HEK293 (cell line): ENCODE data around the gene ELK4.

Experiments
- ELK4 ChIP-seq: IDR thresholded peaks from 2 replicates; pipeline ENCODE4 v1.6.1; 2011; ENCODE audit warnings: mild to moderate bottlenecking, low read depth, low read length, borderline replicate concordance
- KLF7 ChIP-seq: fragments of 450-650 bp; formaldehyde crosslinking; IDR thresholded peaks from 2 replicates; pipeline ENCODE4 v1.5.1; 2016; ENCODE audit warnings: missing biosample characterization, missing genetic modification characterization, borderline replicate concordance
- MYNN ChIP-seq: fragments of 450-650 bp; formaldehyde crosslinking; IDR thresholded peaks from 2 replicates; pipeline ENCODE4 v1.5.1; 2016; ENCODE audit warnings: missing biosample characterization, missing genetic modification characterization, borderline replicate concordance
- PBX3 ChIP-seq: sonication (generic); formaldehyde crosslinking; IDR thresholded peaks from 2 replicates; pipeline ENCODE4 v1.8.1; 2022; ENCODE audit warnings: mild to moderate bottlenecking, moderate library complexity, missing genetic modification reagents
- SP2 ChIP-seq: fragments of 450-650 bp; formaldehyde crosslinking; IDR thresholded peaks from 2 replicates; pipeline ENCODE4 v1.5.1; 2016; ENCODE audit warnings: missing biosample characterization, missing genetic modification characterization
- ZNF23 ChIP-seq: fragments of 450-650 bp; formaldehyde crosslinking; IDR thresholded peaks from 2 replicates; pipeline ENCODE4 v1.5.1; 2016; ENCODE audit warnings: missing biosample characterization, missing genetic modification characterization, borderline replicate concordance
- ZNF24 ChIP-seq: fragments of 450-650 bp; formaldehyde crosslinking; IDR thresholded peaks from 2 replicates; pipeline ENCODE4 v1.5.1; 2016; ENCODE audit warnings: missing biosample characterization, missing genetic modification characterization
- ZNF354C ChIP-seq: fragments of 450-650 bp; formaldehyde crosslinking; IDR thresholded peaks from 2 replicates; pipeline ENCODE4 v1.5.1; 2016; ENCODE audit warnings: missing biosample characterization, missing genetic modification characterization, low read depth, borderline replicate concordance
- ZNF362 ChIP-seq: fragments of 450-650 bp; formaldehyde crosslinking; IDR thresholded peaks from 2 replicates; pipeline ENCODE4 v1.5.1; 2016; ENCODE audit warnings: missing biosample characterization, missing genetic modification characterization
- ZNF530 ChIP-seq: fragments of 450-650 bp; formaldehyde crosslinking; IDR thresholded peaks from 2 replicates; pipeline ENCODE4 v1.5.1; 2016; ENCODE audit warnings: low read depth, missing biosample characterization, missing genetic modification characterization
- TF ChIP-seq, protein P1 (sequence below): fragments of 450-650 bp; formaldehyde crosslinking; IDR thresholded peaks from 2 replicates; pipeline ENCODE4 v1.5.1; 2016; ENCODE audit warnings: missing biosample characterization, missing genetic modification characterization
- TF ChIP-seq, protein P2 (sequence below): fragments of 450-650 bp; formaldehyde crosslinking; IDR thresholded peaks from 2 replicates; pipeline ENCODE4 v1.5.1; 2016; ENCODE audit warnings: missing biosample characterization, missing genetic modification characterization
- TF ChIP-seq, protein P3 (sequence below): fragments of 450-650 bp; formaldehyde crosslinking; IDR thresholded peaks from 2 replicates; pipeline ENCODE4 v1.5.1; 2016; ENCODE audit warnings: missing biosample characterization, missing genetic modification characterization

DNA sequence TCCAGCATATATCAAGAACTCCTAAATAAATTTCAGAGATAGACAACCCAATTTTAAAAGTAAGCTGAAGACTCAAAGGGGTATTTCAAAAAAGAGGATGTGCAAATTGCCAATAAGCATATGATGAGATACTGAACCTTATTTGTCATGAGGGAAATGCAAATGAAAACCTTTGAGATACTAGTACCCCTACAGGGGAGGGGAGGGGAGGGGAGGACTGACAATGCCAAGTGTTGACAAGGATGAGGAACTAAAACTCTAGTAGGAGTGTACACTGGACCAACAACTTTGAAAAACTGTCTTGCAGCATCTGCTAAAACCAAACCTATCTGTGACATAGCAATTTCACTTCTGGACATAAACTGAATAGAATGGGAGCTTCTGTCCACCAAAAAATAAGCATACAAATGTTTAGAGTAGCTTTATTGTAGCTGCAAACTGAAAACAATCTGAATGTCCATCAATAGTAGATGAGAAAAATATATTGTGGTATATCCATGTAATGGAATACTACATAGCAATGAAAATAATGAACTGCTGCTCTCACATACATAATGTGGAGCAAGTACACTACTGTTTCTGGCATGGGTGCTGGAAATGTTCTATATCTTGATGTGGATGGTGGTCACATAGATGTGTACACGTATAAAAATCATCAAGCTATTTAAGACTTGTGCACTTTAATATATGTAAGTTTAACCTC is 70.2 kb downstream of the ELK4 start:
- TF ChIP-seq ELK4 (no peak), ZNF354C (tag by site-specific recombination) (no peak), ZNF362 (no peak), ZNF530 (tag by site-specific recombination) (no peak), PBX3 (CRISPR knock-in tag) (no peak), ZNF23 (no peak), SP2 (tag by site-specific recombination) (no peak), ZNF24 (tag by site-specific recombination) (no peak), MYNN (tag by site-specific recombination) (no peak), KLF7 (tag by site-specific recombination) (no peak)
- TF ChIP-seq, protein P1, sequence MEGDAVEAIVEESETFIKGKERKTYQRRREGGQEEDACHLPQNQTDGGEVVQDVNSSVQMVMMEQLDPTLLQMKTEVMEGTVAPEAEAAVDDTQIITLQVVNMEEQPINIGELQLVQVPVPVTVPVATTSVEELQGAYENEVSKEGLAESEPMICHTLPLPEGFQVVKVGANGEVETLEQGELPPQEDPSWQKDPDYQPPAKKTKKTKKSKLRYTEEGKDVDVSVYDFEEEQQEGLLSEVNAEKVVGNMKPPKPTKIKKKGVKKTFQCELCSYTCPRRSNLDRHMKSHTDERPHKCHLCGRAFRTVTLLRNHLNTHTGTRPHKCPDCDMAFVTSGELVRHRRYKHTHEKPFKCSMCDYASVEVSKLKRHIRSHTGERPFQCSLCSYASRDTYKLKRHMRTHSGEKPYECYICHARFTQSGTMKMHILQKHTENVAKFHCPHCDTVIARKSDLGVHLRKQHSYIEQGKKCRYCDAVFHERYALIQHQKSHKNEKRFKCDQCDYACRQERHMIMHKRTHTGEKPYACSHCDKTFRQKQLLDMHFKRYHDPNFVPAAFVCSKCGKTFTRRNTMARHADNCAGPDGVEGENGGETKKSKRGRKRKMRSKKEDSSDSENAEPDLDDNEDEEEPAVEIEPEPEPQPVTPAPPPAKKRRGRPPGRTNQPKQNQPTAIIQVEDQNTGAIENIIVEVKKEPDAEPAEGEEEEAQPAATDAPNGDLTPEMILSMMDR = no peak
- TF ChIP-seq, protein P2, sequence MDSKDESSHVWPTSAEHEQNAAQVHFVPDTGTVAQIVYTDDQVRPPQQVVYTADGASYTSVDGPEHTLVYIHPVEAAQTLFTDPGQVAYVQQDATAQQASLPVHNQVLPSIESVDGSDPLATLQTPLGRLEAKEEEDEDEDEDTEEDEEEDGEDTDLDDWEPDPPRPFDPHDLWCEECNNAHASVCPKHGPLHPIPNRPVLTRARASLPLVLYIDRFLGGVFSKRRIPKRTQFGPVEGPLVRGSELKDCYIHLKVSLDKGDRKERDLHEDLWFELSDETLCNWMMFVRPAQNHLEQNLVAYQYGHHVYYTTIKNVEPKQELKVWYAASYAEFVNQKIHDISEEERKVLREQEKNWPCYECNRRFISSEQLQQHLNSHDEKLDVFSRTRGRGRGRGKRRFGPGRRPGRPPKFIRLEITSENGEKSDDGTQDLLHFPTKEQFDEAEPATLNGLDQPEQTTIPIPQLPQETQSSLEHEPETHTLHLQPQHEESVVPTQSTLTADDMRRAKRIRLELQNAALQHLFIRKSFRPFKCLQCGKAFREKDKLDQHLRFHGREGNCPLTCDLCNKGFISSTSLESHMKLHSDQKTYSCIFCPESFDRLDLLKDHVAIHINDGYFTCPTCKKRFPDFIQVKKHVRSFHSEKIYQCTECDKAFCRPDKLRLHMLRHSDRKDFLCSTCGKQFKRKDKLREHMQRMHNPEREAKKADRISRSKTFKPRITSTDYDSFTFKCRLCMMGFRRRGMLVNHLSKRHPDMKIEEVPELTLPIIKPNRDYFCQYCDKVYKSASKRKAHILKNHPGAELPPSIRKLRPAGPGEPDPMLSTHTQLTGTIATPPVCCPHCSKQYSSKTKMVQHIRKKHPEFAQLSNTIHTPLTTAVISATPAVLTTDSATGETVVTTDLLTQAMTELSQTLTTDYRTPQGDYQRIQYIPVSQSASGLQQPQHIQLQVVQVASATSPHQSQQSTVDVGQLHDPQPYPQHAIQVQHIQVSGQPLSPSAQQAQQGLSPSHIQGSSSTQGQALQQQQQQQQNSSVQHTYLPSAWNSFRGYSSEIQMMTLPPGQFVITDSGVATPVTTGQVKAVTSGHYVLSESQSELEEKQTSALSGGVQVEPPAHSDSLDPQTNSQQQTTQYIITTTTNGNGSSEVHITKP (tag by site-specific recombination) = no peak
- TF ChIP-seq, protein P3, sequence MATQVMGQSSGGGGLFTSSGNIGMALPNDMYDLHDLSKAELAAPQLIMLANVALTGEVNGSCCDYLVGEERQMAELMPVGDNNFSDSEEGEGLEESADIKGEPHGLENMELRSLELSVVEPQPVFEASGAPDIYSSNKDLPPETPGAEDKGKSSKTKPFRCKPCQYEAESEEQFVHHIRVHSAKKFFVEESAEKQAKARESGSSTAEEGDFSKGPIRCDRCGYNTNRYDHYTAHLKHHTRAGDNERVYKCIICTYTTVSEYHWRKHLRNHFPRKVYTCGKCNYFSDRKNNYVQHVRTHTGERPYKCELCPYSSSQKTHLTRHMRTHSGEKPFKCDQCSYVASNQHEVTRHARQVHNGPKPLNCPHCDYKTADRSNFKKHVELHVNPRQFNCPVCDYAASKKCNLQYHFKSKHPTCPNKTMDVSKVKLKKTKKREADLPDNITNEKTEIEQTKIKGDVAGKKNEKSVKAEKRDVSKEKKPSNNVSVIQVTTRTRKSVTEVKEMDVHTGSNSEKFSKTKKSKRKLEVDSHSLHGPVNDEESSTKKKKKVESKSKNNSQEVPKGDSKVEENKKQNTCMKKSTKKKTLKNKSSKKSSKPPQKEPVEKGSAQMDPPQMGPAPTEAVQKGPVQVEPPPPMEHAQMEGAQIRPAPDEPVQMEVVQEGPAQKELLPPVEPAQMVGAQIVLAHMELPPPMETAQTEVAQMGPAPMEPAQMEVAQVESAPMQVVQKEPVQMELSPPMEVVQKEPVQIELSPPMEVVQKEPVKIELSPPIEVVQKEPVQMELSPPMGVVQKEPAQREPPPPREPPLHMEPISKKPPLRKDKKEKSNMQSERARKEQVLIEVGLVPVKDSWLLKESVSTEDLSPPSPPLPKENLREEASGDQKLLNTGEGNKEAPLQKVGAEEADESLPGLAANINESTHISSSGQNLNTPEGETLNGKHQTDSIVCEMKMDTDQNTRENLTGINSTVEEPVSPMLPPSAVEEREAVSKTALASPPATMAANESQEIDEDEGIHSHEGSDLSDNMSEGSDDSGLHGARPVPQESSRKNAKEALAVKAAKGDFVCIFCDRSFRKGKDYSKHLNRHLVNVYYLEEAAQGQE (tag by site-specific recombination) = no peak
